ENCODE data around the gene USP40.

USP40 gene

GRCh38 chr2:233476651-233477547 lies 89.7 kb downstream of the USP40 start:
- Histone ChIP-seq H3K14ac (ENCODE audit: low read length) (no peak overlapping the region), H2BK5ac (ENCODE audit: low read length) (no peak overlapping the region), H3K4me1 (ENCODE audit: control insufficient read depth in 2 of 2, insufficient read depth in 1 of 2, low read depth in 1 of 2, low read length in 2 of 2) (no peaks in the 10 kb centered on the region), H3K23ac (ENCODE audit: low read depth, low read length, poor library complexity) (peak overlapping the region; percentile 62), H3K79me1 (ENCODE audit: low read depth, low read length) (peaks cover 2% of the 10 kb centered on the region), H3K9ac (ENCODE audit: low read depth, low read length, poor library complexity) (no peak overlapping the region), H3K18ac (ENCODE audit: low read length) (peak overlapping the region; percentile 81), H3K4ac (ENCODE audit: low read length) (no peak overlapping the region), H2AFZ (ENCODE audit: low read length) (no peak overlapping the region), H2BK15ac (ENCODE audit: low read length) (no peak overlapping the region), H3K9me3 (replicated peaks in 1 of 2; ENCODE audit: control insufficient read depth in 2 of 2, insufficient read depth in 1 of 2, low read depth in 1 of 2, low read length in 2 of 2) (no peaks in the 10 kb centered on the region), H2BK120ac (ENCODE audit: low read depth, low read length) (no peak overlapping the region), H3K27me3 (ENCODE audit: control insufficient read depth in 3 of 3, insufficient read depth in 3 of 3, low read depth in 1 of 3, low read length in 3 of 3) (no peaks in the 10 kb centered on the region), H4K91ac (ENCODE audit: low read depth, low read length, poor library complexity) (no peak overlapping the region), H3K4me3 (ENCODE audit: low read length in 2 of 2) (no peak overlapping the region), H3K27ac (replicated peaks; ENCODE audit: low read length) (no peak overlapping the region), H2BK12ac (ENCODE audit: low read length) (no peak overlapping the region), H3K4me2 (ENCODE audit: insufficient read depth, low read length, poor library complexity, severe bottlenecking) (no peak overlapping the region), H2AK5ac (ENCODE audit: low read depth, low read length) (no peak overlapping the region), H3K36me3 (replicated peaks in 1 of 2; ENCODE audit: control insufficient read depth in 2 of 2, insufficient read depth in 2 of 2, low read length in 2 of 2) (peaks cover 3 to 28% of the 10 kb centered on the region in 2 donors), H4K8ac (ENCODE audit: low read depth, low read length) (no peak overlapping the region)
- DNase-seq (ENCODE audit: low spot score) = no peak
- no CpG with 5 or more reads among the region's 45 CpGs for WGBS, 2 donors (ENCODE audit: extremely low coverage in 2 of 2, insufficient read length in 2 of 2, insufficient replicate concordance in 1 of 2)

DNA sequence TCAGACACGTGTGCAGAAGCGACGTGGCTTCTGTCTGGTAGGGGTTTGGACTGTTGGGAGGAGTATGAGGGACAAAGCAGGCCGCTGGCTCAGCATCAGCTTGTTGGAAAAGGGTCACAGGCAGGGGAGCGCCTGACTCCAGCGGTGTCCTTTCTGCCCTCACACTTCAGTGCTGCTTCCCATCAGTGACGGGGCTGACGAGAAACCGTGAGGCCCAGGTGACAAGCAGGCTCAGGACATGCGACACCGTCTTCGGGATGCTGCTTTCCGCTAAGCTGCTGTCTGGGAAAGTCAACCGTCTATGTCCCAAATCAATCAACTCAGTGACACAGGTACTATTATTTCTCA lies 90.5 kb downstream of the USP40 start:
- Histone ChIP-seq H3K23ac (ENCODE audit: low read depth, low read length, poor library complexity) (no peak overlapping the region), H2BK15ac (ENCODE audit: low read length) (no peak overlapping the region), H4K8ac (ENCODE audit: low read depth, low read length) (no peak overlapping the region), H2BK5ac (ENCODE audit: low read length) (no peak overlapping the region), H2AK5ac (ENCODE audit: low read depth, low read length) (no peak overlapping the region), H3K4me1 (ENCODE audit: control insufficient read depth in 2 of 2, insufficient read depth in 1 of 2, low read depth in 1 of 2, low read length in 2 of 2) (no peaks in the 10 kb centered on the region), H2BK120ac (ENCODE audit: low read depth, low read length) (no peak overlapping the region), H4K91ac (ENCODE audit: low read depth, low read length, poor library complexity) (no peak overlapping the region), H3K14ac (ENCODE audit: low read length) (peak overlapping the region; percentile 5), H3K27ac (replicated peaks; ENCODE audit: low read length) (no peak overlapping the region), H3K27me3 (ENCODE audit: control insufficient read depth in 3 of 3, insufficient read depth in 3 of 3, low read depth in 1 of 3, low read length in 3 of 3) (no peaks in the 10 kb centered on the region), H3K4me3 (ENCODE audit: low read length in 2 of 2) (no peak overlapping the region), H2BK12ac (ENCODE audit: low read length) (no peak overlapping the region), H3K4ac (ENCODE audit: low read length) (no peak overlapping the region), H3K9me3 (replicated peaks in 1 of 2; ENCODE audit: control insufficient read depth in 2 of 2, insufficient read depth in 1 of 2, low read depth in 1 of 2, low read length in 2 of 2) (no peaks in the 10 kb centered on the region), H3K4me2 (ENCODE audit: insufficient read depth, low read length, poor library complexity, severe bottlenecking) (no peak overlapping the region), H2AFZ (ENCODE audit: low read length) (no peak overlapping the region), H3K18ac (ENCODE audit: low read length) (no peak overlapping the region), H3K36me3 (replicated peaks in 1 of 2; ENCODE audit: control insufficient read depth in 2 of 2, insufficient read depth in 2 of 2, low read length in 2 of 2) (peaks cover 3 to 21% of the 10 kb centered on the region in 2 donors), H3K79me1 (ENCODE audit: low read depth, low read length) (peaks cover 2% of the 10 kb centered on the region), H3K9ac (ENCODE audit: low read depth, low read length, poor library complexity) (no peak overlapping the region)
- DNase-seq (ENCODE audit: low spot score) = no peak
- WGBS, 2 donors (ENCODE audit: extremely low coverage in 2 of 2, insufficient read length in 2 of 2, insufficient replicate concordance in 1 of 2) = no CpG with 5 or more reads among the region's 14 CpGs

GRCh38 chr2:233474308-233475160 lies 92.0 kb downstream of the USP40 start:
- Histone ChIP-seq H2AFZ (ENCODE audit: low read length) (no peak overlapping the region), H2BK120ac (ENCODE audit: low read depth, low read length) (no peak overlapping the region)

GRCh38 chr2:233473878-233474277 lies 92.7 kb downstream of the USP40 start:
- no peak overlapping the region for H2AFZ ChIP-seq (ENCODE audit: low read length)
- H3K4ac ChIP-seq (ENCODE audit: low read length) = no peak overlapping the region
- no peak overlapping the region for H2BK5ac ChIP-seq (ENCODE audit: low read length)
- no peak overlapping the region for H3K27ac ChIP-seq (replicated peaks; ENCODE audit: low read length)
- no peak overlapping the region for H4K91ac ChIP-seq (ENCODE audit: low read depth, low read length, poor library complexity)
- no peak overlapping the region for H3K4me3 ChIP-seq (ENCODE audit: low read length in 2 of 2)
- H3K14ac ChIP-seq (ENCODE audit: low read length) = peak overlapping the region; percentile 75
- H3K9ac ChIP-seq (ENCODE audit: low read depth, low read length, poor library complexity) = no peak overlapping the region
- H3K4me2 ChIP-seq (ENCODE audit: insufficient read depth, low read length, poor library complexity, severe bottlenecking) = no peak overlapping the region
- peak overlapping the region; percentile 7 for H2BK12ac ChIP-seq (ENCODE audit: low read length)
- no peak overlapping the region for H3K18ac ChIP-seq (ENCODE audit: low read length)
- H3K9me3 ChIP-seq (replicated peaks in 1 of 2; ENCODE audit: control insufficient read depth in 2 of 2, insufficient read depth in 1 of 2, low read depth in 1 of 2, low read length in 2 of 2) = no peaks in the 10 kb centered on the region
- H3K23ac ChIP-seq (ENCODE audit: low read depth, low read length, poor library complexity) = no peak overlapping the region
- H3K79me1 ChIP-seq (ENCODE audit: low read depth, low read length) = peaks cover 2% of the 10 kb centered on the region
- DNase-seq (ENCODE audit: low spot score) = no peak
- H4K8ac ChIP-seq (ENCODE audit: low read depth, low read length) = no peak overlapping the region
- H3K36me3 ChIP-seq (replicated peaks in 1 of 2; ENCODE audit: control insufficient read depth in 2 of 2, insufficient read depth in 2 of 2, low read length in 2 of 2) = peaks cover 10 to 28% of the 10 kb centered on the region in 2 donors
- H3K4me1 ChIP-seq (ENCODE audit: control insufficient read depth in 2 of 2, insufficient read depth in 1 of 2, low read depth in 1 of 2, low read length in 2 of 2) = peaks cover 0 to 1% of the 10 kb centered on the region in 2 donors
- no peak overlapping the region for H2BK120ac ChIP-seq (ENCODE audit: low read depth, low read length)
- no peak overlapping the region for H2AK5ac ChIP-seq (ENCODE audit: low read depth, low read length)
- H2BK15ac ChIP-seq (ENCODE audit: low read length) = no peak overlapping the region
- no CpG with 5 or more reads among the region's 10 CpGs for WGBS, 2 donors (ENCODE audit: extremely low coverage in 2 of 2, insufficient read length in 2 of 2, insufficient replicate concordance in 1 of 2)
- H3K27me3 ChIP-seq (ENCODE audit: control insufficient read depth in 3 of 3, insufficient read depth in 3 of 3, low read depth in 1 of 3, low read length in 3 of 3) = no peaks in the 10 kb centered on the region

More at GRCh38 chr2:233474308-233475160, 92.0 kb downstream of the USP40 start:
- H3K27ac ChIP-seq (replicated peaks; ENCODE audit: low read length) = no peak overlapping the region
- no peak overlapping the region for H2AK5ac ChIP-seq (ENCODE audit: low read depth, low read length)
- no peak overlapping the region for H2BK15ac ChIP-seq (ENCODE audit: low read length)
- H3K9ac ChIP-seq (ENCODE audit: low read depth, low read length, poor library complexity) = no peak overlapping the region
- H4K91ac ChIP-seq (ENCODE audit: low read depth, low read length, poor library complexity) = no peak overlapping the region
- H3K23ac ChIP-seq (ENCODE audit: low read depth, low read length, poor library complexity) = peak overlapping the region; percentile 82
- H3K4me2 ChIP-seq (ENCODE audit: insufficient read depth, low read length, poor library complexity, severe bottlenecking) = no peak overlapping the region
- no peaks in the 10 kb centered on the region for H3K27me3 ChIP-seq (ENCODE audit: control insufficient read depth in 3 of 3, insufficient read depth in 3 of 3, low read depth in 1 of 3, low read length in 3 of 3)
- no peaks in the 10 kb centered on the region for H3K9me3 ChIP-seq (replicated peaks in 1 of 2; ENCODE audit: control insufficient read depth in 2 of 2, insufficient read depth in 1 of 2, low read depth in 1 of 2, low read length in 2 of 2)
- H3K79me1 ChIP-seq (ENCODE audit: low read depth, low read length) = peaks cover 2% of the 10 kb centered on the region
- peak overlapping the region; percentile 77 for H3K18ac ChIP-seq (ENCODE audit: low read length)
- H3K14ac ChIP-seq (ENCODE audit: low read length) = peak overlapping the region; percentile 75
- peaks cover 7 to 22% of the 10 kb centered on the region in 2 donors for H3K36me3 ChIP-seq (replicated peaks in 1 of 2; ENCODE audit: control insufficient read depth in 2 of 2, insufficient read depth in 2 of 2, low read length in 2 of 2)
- H2BK12ac ChIP-seq (ENCODE audit: low read length) = peak overlapping the region; percentile 7
- H3K4me3 ChIP-seq (ENCODE audit: low read length in 2 of 2) = no peak overlapping the region
- no CpG with 5 or more reads among the region's 22 CpGs for WGBS, 2 donors (ENCODE audit: extremely low coverage in 2 of 2, insufficient read length in 2 of 2, insufficient replicate concordance in 1 of 2)
- peak overlapping the region; percentile 44 for H3K4ac ChIP-seq (ENCODE audit: low read length)
- H3K4me1 ChIP-seq (ENCODE audit: control insufficient read depth in 2 of 2, insufficient read depth in 1 of 2, low read depth in 1 of 2, low read length in 2 of 2) = peaks cover 0 to 1% of the 10 kb centered on the region in 2 donors
- H4K8ac ChIP-seq (ENCODE audit: low read depth, low read length) = no peak overlapping the region
- no peak overlapping the region for H2BK5ac ChIP-seq (ENCODE audit: low read length)
- no peak for DNase-seq (ENCODE audit: low spot score)

Measured in neuronal stem cell (in vitro differentiated cells).